Parathyroid adenoma (tissue), 2 donors: ENCODE results near the gene DACH1.

Experiments used
- H2AFZ ChIP-seq: fragments of 300-600 bp; sonication (generic); one replicate; pipeline ENCODE4 v1.7.0; 2017; ENCODE audit warnings: antibody characterized with exemption, mild to moderate bottlenecking
- H3K27ac ChIP-seq: fragments of 300-600 bp; sonication (generic); one replicate; pipeline ENCODE4 v1.7.0; 2017
- H3K27me3 ChIP-seq: fragments of 300-600 bp; sonication (generic); one replicate; pipeline ENCODE4 v1.7.0; 2017; ENCODE audit warnings: low read length; ENCODE audit not compliant: control insufficient read depth, insufficient read depth
- H3K36me3 ChIP-seq: fragments of 300-600 bp; sonication (generic); one replicate; pipeline ENCODE4 v1.7.0; 2017; ENCODE audit warnings: low read length; ENCODE audit not compliant: control insufficient read depth, insufficient read depth
- H3K4me1 ChIP-seq: fragments of 300-600 bp; sonication (generic); one replicate; pipeline ENCODE4 v1.7.0; 2017; ENCODE audit warnings: control low read depth
- H3K4me2 ChIP-seq: fragments of 300-600 bp; sonication (generic); one replicate; pipeline ENCODE4 v1.7.0; 2017; ENCODE audit warnings: low read length
- H3K4me3 ChIP-seq: fragments of 300-600 bp; sonication (generic); one replicate; pipeline ENCODE4 v1.7.0; 2017; ENCODE audit warnings: low read depth, low read length
- H3K79me2 ChIP-seq: fragments of 300-600 bp; sonication (generic); one replicate; pipeline ENCODE4 v1.7.0; 2017; ENCODE audit warnings: control low read depth
- H3K9ac ChIP-seq: fragments of 300-600 bp; sonication (generic); one replicate; pipeline ENCODE4 v1.7.0; 2017; ENCODE audit warnings: mild to moderate bottlenecking
- H3K9me3 ChIP-seq: fragments of 300-600 bp; sonication (generic); one replicate; pipeline ENCODE4 v1.7.0; 2017; ENCODE audit warnings: low read length; ENCODE audit not compliant: control insufficient read depth
- CTCF ChIP-seq: fragments of 300-600 bp; sonication (generic); IDR thresholded peaks from one replicate; pipeline ENCODE4 v1.7.0; 2017; ENCODE audit warnings: antibody characterized with exemption, mild to moderate bottlenecking
- donor health status: primary hyperparathyroidism.

Gene DACH1

GRCh38 chr13:71813187-71813586 lies 53.8 kb downstream of the DACH1 start:
- no peak overlapping the region for H3K27ac ChIP-seq
- no peaks in the 10 kb centered on the region for H3K36me3 ChIP-seq
- no peaks in the 10 kb centered on the region for H3K27me3 ChIP-seq
- no peak overlapping the region for H3K9ac ChIP-seq
- H3K9me3 ChIP-seq: no peaks in the 10 kb centered on the region
- H3K79me2 ChIP-seq: peaks cover 2% of the 10 kb centered on the region
- no peak overlapping the region for H3K4me3 ChIP-seq
- H2AFZ ChIP-seq: no peak overlapping the region
- TF ChIP-seq CTCF: no peak
- no peak overlapping the region for H3K4me2 ChIP-seq
- no peaks in the 10 kb centered on the region for H3K4me1 ChIP-seq

GRCh38 chr13:71811344-71811743 lies 55.7 kb downstream of the DACH1 start:
- no peak overlapping the region for H3K4me3 ChIP-seq
- H3K9me3 ChIP-seq: no peaks in the 10 kb centered on the region
- no peaks in the 10 kb centered on the region for H3K36me3 ChIP-seq
- H3K4me2 ChIP-seq: no peak overlapping the region
- H3K27ac ChIP-seq: no peak overlapping the region
- H3K27me3 ChIP-seq: no peaks in the 10 kb centered on the region
- H3K4me1 ChIP-seq: no peaks in the 10 kb centered on the region
- no peak overlapping the region for H3K9ac ChIP-seq
- peaks cover 2% of the 10 kb centered on the region for H3K79me2 ChIP-seq
- TF ChIP-seq CTCF: no peak
- no peak overlapping the region for H2AFZ ChIP-seq

GRCh38 chr13:71808708-71809107 lies 58.3 kb downstream of the DACH1 start:
- H3K79me2 ChIP-seq: peaks cover 2% of the 10 kb centered on the region
- no peaks in the 10 kb centered on the region for H3K9me3 ChIP-seq
- no peaks in the 10 kb centered on the region for H3K4me1 ChIP-seq
- TF ChIP-seq CTCF: no peak
- no peak overlapping the region for H3K9ac ChIP-seq
- no peak overlapping the region for H3K4me3 ChIP-seq
- H3K27ac ChIP-seq: no peak overlapping the region
- no peak overlapping the region for H2AFZ ChIP-seq
- no peaks in the 10 kb centered on the region for H3K36me3 ChIP-seq
- H3K27me3 ChIP-seq: no peaks in the 10 kb centered on the region
- no peak overlapping the region for H3K4me2 ChIP-seq

- Histone ChIP-seq H2AFZ (no peak overlapping the region), H3K27ac (no peak overlapping the region), H3K79me2 (no peaks in the 10 kb centered on the region), H3K27me3 (no peaks in the 10 kb centered on the region), H3K4me2 (no peak overlapping the region), H3K36me3 (no peaks in the 10 kb centered on the region), H3K9me3 (no peaks in the 10 kb centered on the region), H3K4me3 (no peak overlapping the region), H3K9ac (no peak overlapping the region), H3K4me1 (no peaks in the 10 kb centered on the region)
- no peak for TF ChIP-seq CTCF
These were observed 60.1 kb downstream of the DACH1 start for GRCh38 chr13:71806886-71807285.

GRCh38 chr13:71803066-71803465 lies 63.9 kb downstream of the DACH1 start:
- no peak for TF ChIP-seq CTCF
- Histone ChIP-seq H3K4me2 (no peak overlapping the region), H3K36me3 (no peaks in the 10 kb centered on the region), H3K9ac (no peak overlapping the region), H3K4me1 (no peaks in the 10 kb centered on the region), H2AFZ (no peak overlapping the region), H3K4me3 (no peak overlapping the region), H3K79me2 (no peaks in the 10 kb centered on the region), H3K27ac (no peak overlapping the region), H3K9me3 (no peaks in the 10 kb centered on the region), H3K27me3 (no peaks in the 10 kb centered on the region)
